ENCODE data around the gene SEC23IP. TPM values are rescaled to one million over a fixed set of nuclear protein-coding genes. Genes with fewer than 3 reads are reported as not detected.

Gene SEC23IP
- total RNA-seq, 1 donor from 2014 or later: 58.6 TPM

GRCh38 chr10:119967066-119967465 lies 74.5 kb downstream of the SEC23IP start:
- no peak for ATAC-seq

DNA sequence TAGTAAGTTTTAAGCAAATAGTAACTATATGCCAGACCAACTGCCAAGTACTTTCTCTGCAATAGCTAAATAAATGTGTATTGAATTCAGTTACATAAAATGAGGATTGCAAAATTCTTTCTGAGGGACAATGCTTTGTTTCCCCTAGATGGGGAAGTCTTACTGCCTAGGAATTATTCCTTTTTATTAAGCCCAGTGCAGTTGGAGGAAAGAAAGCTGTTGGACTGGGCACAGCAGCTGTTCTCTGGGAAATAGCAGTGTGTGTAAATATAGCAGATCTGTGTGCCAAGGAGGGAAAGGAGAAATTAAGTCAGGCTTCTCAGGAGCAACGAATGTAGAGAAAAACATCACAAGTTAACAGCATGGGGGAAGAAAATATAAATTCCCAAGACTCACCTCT lies 77.1 kb downstream of the SEC23IP start:
- Histone ChIP-seq H3K27me3 (no peaks in the 10 kb centered on the region), H3K4me3 (no peak overlapping the region), H3K9me3 (peaks cover 6% of the 10 kb centered on the region), H3K36me3 (no peaks in the 10 kb centered on the region), H3K27ac (no peak overlapping the region), H3K4me1 (no peaks in the 10 kb centered on the region)
- intact Hi-C loops (cut with DNase I): no loop called here
- TF ChIP-seq CTCF (IDR thresholded peaks at IDR 0.05): no peak
- DNase-seq (no peak), ATAC-seq (no peak)

More at GRCh38 chr10:119967066-119967465, 74.5 kb downstream of the SEC23IP start:
- H3K27ac ChIP-seq: no peak overlapping the region
- peaks cover 6% of the 10 kb centered on the region for H3K9me3 ChIP-seq
- DNase-seq: no peak
- no peaks in the 10 kb centered on the region for H3K4me1 ChIP-seq
- H3K36me3 ChIP-seq: no peaks in the 10 kb centered on the region
- intact Hi-C loops (cut with DNase I): no loop called here
- no peak for TF ChIP-seq CTCF (IDR thresholded peaks at IDR 0.05)
- H3K27me3 ChIP-seq: no peaks in the 10 kb centered on the region
- H3K4me3 ChIP-seq: no peak overlapping the region

GRCh38 chr10:119970107-119970506 lies 77.6 kb downstream of the SEC23IP start:
- Histone ChIP-seq H3K27ac (no peak overlapping the region), H3K36me3 (no peaks in the 10 kb centered on the region), H3K4me1 (no peaks in the 10 kb centered on the region), H3K9me3 (peaks cover 6% of the 10 kb centered on the region), H3K27me3 (no peaks in the 10 kb centered on the region), H3K4me3 (no peak overlapping the region)
- DNase-seq (no peak), ATAC-seq (no peak)
- intact Hi-C loops (cut with DNase I): no loop called here
- no peak for TF ChIP-seq CTCF (IDR thresholded peaks at IDR 0.05)

DNA sequence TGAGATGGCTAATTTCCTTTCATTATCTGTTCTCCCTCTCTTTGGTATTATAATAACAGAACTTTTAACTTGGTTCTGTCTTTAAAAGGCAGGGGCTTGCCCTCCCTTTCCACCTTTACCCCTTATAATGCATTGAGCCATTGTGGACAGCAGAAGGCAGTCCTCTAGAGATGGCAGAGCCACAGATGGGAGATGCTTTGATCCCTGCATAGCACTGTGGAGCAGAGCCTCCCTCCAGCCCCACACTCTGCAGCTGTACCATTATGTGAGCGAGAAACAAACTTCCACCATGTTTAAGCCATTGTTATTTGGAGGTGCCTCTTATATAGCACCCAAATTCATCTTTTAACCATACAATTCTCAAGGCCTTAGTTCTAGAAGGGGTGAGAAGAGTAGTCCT lies 78.4 kb downstream of the SEC23IP start:
- no peak for ATAC-seq
- Histone ChIP-seq H3K9me3 (peaks cover 6% of the 10 kb centered on the region), H3K27ac (no peak overlapping the region), H3K4me1 (no peaks in the 10 kb centered on the region), H3K27me3 (no peaks in the 10 kb centered on the region), H3K36me3 (no peaks in the 10 kb centered on the region), H3K4me3 (no peak overlapping the region)
- DNase-seq: no peak
- intact Hi-C loops (cut with DNase I): no loop called here
- TF ChIP-seq CTCF (IDR thresholded peaks at IDR 0.05): no peak

GRCh38 chr10:119973281-119973680 lies 80.8 kb downstream of the SEC23IP start:
- Histone ChIP-seq H3K27ac (no peak overlapping the region), H3K4me3 (no peak overlapping the region), H3K4me1 (no peaks in the 10 kb centered on the region), H3K9me3 (no peaks in the 10 kb centered on the region), H3K36me3 (no peaks in the 10 kb centered on the region), H3K27me3 (no peaks in the 10 kb centered on the region)
- ATAC-seq: no peak
- DNase-seq: no peak
- intact Hi-C loops (cut with DNase I): no loop called here
- TF ChIP-seq CTCF (IDR thresholded peaks at IDR 0.05): no peak

DNA sequence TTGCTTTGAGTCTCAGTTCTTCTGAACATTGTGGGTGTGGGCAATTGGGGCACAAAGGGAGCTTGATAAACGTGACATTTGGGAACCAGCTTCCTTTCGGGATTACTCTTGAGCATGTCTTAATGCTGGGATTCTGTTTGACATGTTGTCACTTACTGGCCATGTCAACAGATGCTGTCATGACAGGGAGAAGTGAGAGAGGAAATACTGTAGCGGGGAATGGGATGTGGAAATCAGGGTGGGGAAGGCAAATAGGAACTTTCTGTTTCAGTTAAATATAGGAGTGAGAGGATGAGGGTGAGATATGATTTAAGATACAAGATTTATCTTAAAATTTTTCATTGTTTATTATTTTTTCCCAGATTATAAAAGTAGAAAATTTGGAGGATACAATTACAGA lies 83.9 kb downstream of the SEC23IP start:
- DNase-seq (no peak), ATAC-seq (peak; percentile 44)
- Histone ChIP-seq H3K27me3 (no peaks in the 10 kb centered on the region), H3K4me3 (no peak overlapping the region), H3K27ac (no peak overlapping the region), H3K36me3 (no peaks in the 10 kb centered on the region), H3K4me1 (no peaks in the 10 kb centered on the region), H3K9me3 (no peaks in the 10 kb centered on the region)
- TF ChIP-seq CTCF (IDR thresholded peaks at IDR 0.05): no peak
- intact Hi-C loops (cut with DNase I): no loop called here

Measured in upper lobe of right lung (tissue), 1 donor.